H1 (cell line): ENCODE measurements around the gene NAA16. TPM values are rescaled to one million over a fixed set of nuclear protein-coding genes. Genes with fewer than 3 reads are reported as not detected.

Experiments
- CTCF ChIA-PET: fragments of 300-600 bp; sonication (Branson Sonifier 250); formaldehyde crosslinking; loops from one replicate; lab custom pipeline; 2021; ENCODE audit not compliant: partially characterized antibody; lab: Charles Lee
- POLR2A ChIA-PET: fragments of 300-600 bp; sonication (Branson Sonifier 250); formaldehyde crosslinking; loops from one replicate; lab custom pipeline; 2021; ENCODE audit warnings: inconsistent platforms; ENCODE audit not compliant: partially characterized antibody; lab: Charles Lee
- DNase-seq, 2 experiments: peaks; one replicate each; pipeline versions ENCODE4 v3.0.0 to v3.0.0-alpha.2; 2010 to 2022; ENCODE audit warnings: low spot score in 2 of 2, low read depth in 1 of 2, mixed read lengths in 1 of 2
- FAIRE-seq: peaks from 2 replicates; lab custom pipeline; 2011; peaks lifted over from hg19 to GRCh38; lab: Jason Lieb, UNC
- H2AFZ ChIP-seq: 2 replicates; pipeline ENCODE4 v1.8.1; 2012; ENCODE audit warnings: low read length, inconsistent platforms
- H2AK5ac ChIP-seq: 2 replicates; pipeline ENCODE4 v1.6.1; 2013; ENCODE audit warnings: low read depth, low read length
- H2BK120ac ChIP-seq: replicated peaks from 2 replicates; pipeline ENCODE3; 2013; ENCODE audit warnings: low read depth, low read length, inconsistent platforms
- H2BK12ac ChIP-seq: 2 replicates; pipeline ENCODE4 v1.6.1; 2013; ENCODE audit warnings: low read depth, low read length
- H2BK15ac ChIP-seq: 2 replicates; pipeline ENCODE4 v1.6.1; 2013; ENCODE audit warnings: low read length
- H2BK20ac ChIP-seq: 2 replicates; pipeline ENCODE4 v1.6.1; 2013; ENCODE audit warnings: low read length
- H2BK5ac ChIP-seq: 2 replicates; pipeline ENCODE4 v1.6.1; 2013; ENCODE audit warnings: low read depth, low read length
- H3K14ac ChIP-seq: 2 replicates; pipeline ENCODE4 v1.6.1; 2013; ENCODE audit warnings: inconsistent platforms; ENCODE audit not compliant: insufficient read length
- H3K18ac ChIP-seq: 2 replicates; pipeline ENCODE4 v1.6.1; 2013; ENCODE audit warnings: low read length; ENCODE audit errors: extremely low read depth
- H3K23ac ChIP-seq: 2 replicates; pipeline ENCODE4 v1.6.1; 2013; ENCODE audit warnings: inconsistent platforms; ENCODE audit not compliant: insufficient read length
- H3K23me2 ChIP-seq: 2 replicates; pipeline ENCODE4 v1.6.1; 2013; ENCODE audit warnings: low read depth, low read length
- H3K27ac ChIP-seq: 2 replicates; pipeline ENCODE4 v1.6.1; 2011; ENCODE audit warnings: low read depth, low read length, inconsistent platforms
- H3K27me3 ChIP-seq, 4 experiments: replicated peaks in 1 of 4; 1 replicate in 1 of 4; 2 replicates in 3 of 4; pipeline versions ENCODE4 v1.6.1 to v1.8.1; 2011 to 2013; ENCODE audit warnings: low read length in 3 of 4, mild to moderate bottlenecking in 3 of 4, inconsistent platforms in 2 of 4, mixed read lengths in 2 of 4, moderate library complexity in 1 of 4; ENCODE audit not compliant: control insufficient read depth in 3 of 4, insufficient read depth in 3 of 4; ENCODE audit errors: extremely low read depth in 1 of 4
- H3K36me3 ChIP-seq, 4 experiments: 2 replicates each; pipeline versions ENCODE4 v1.6.1 to v1.8.1; 2011 to 2013; ENCODE audit warnings: mild to moderate bottlenecking in 4 of 4, low read length in 3 of 4, moderate library complexity in 2 of 4, control low read depth in 1 of 4, inconsistent platforms in 1 of 4; ENCODE audit not compliant: insufficient read depth in 4 of 4, control insufficient read depth in 2 of 4
- H3K4ac ChIP-seq: replicated peaks from 2 replicates; pipeline ENCODE3; 2013; ENCODE audit warnings: low read length, low read depth, mixed read lengths, inconsistent platforms; ENCODE audit not compliant: insufficient read length
- H3K4me1 ChIP-seq, 4 experiments: replicated peaks in 1 of 4; 1 replicate in 1 of 4; 2 replicates in 3 of 4; pipeline versions ENCODE4 v1.6.1 to v1.8.1; 2011 to 2013; ENCODE audit warnings: low read length in 3 of 4, inconsistent platforms in 2 of 4, mixed read lengths in 1 of 4; ENCODE audit not compliant: insufficient read depth in 4 of 4, control insufficient read depth in 3 of 4
- H3K4me2 ChIP-seq, 2 experiments: 2 replicates each; pipeline versions ENCODE4 v1.6.1 to v1.8.1; 2011 to 2013; ENCODE audit warnings: low read depth in 2 of 2, low read length in 2 of 2, control low read depth in 1 of 2, inconsistent platforms in 1 of 2, mild to moderate bottlenecking in 1 of 2; ENCODE audit not compliant: insufficient read depth in 1 of 2
- H3K4me3 ChIP-seq, 4 experiments: fragments of 200-600, 300-600 bp in 1 of 4; sonication (generic), shearing (Covaris generic), sonication (Bioruptor Twin) in 1 of 4; 2 replicates each; pipeline versions ENCODE4 v1.5.1 to v1.8.1; 2011 to 2016; ENCODE audit warnings: low read length in 4 of 4, low read depth in 3 of 4, control low read depth in 2 of 4, inconsistent platforms in 2 of 4, mild to moderate bottlenecking in 2 of 4, mixed read lengths in 1 of 4, moderate library complexity in 1 of 4; ENCODE audit not compliant: insufficient read depth in 2 of 4; ENCODE audit errors: extremely low read depth in 1 of 4
- H3K56ac ChIP-seq: replicated peaks from 2 replicates; pipeline ENCODE3; 2013; ENCODE audit warnings: low read depth, mild to moderate bottlenecking, mixed read lengths, low read length, inconsistent platforms; ENCODE audit not compliant: insufficient read length
- H3K79me1 ChIP-seq: 2 replicates; pipeline ENCODE4 v1.6.1; 2013; ENCODE audit warnings: low read depth, low read length, control low read depth
- H3K79me2 ChIP-seq, 2 experiments: 2 replicates each; pipeline versions ENCODE4 v1.6.1 to v1.8.1; 2012 to 2013; ENCODE audit warnings: low read length in 2 of 2, mild to moderate bottlenecking in 2 of 2, inconsistent platforms in 1 of 2; ENCODE audit not compliant: insufficient read depth in 2 of 2, control insufficient read depth in 1 of 2
- H3K9ac ChIP-seq, 4 experiments: replicated peaks in 1 of 4; 1 replicate in 1 of 4; 2 replicates in 3 of 4; pipeline versions ENCODE4 v1.6.1 to v1.8.1; 2011 to 2013; ENCODE audit warnings: low read depth in 3 of 4, low read length in 3 of 4, control low read depth in 2 of 4, mild to moderate bottlenecking in 2 of 4, moderate library complexity in 2 of 4, inconsistent platforms in 1 of 4; ENCODE audit errors: extremely low read depth in 1 of 4
- H3K9me3 ChIP-seq, 2 experiments: 2 replicates each; pipeline versions ENCODE4 v1.6.1 to v1.8.1; 2012 to 2013; ENCODE audit warnings: mild to moderate bottlenecking in 2 of 2, moderate library complexity in 2 of 2, control low read depth in 1 of 2, inconsistent platforms in 1 of 2, low read depth in 1 of 2, low read length in 1 of 2, mixed read lengths in 1 of 2; ENCODE audit not compliant: insufficient read depth in 2 of 2
- H4K20me1 ChIP-seq, 2 experiments: replicated peaks in 1 of 2; 2 replicates each; pipeline versions ENCODE3 to v1.8.1; 2011 to 2013; ENCODE audit warnings: inconsistent platforms in 2 of 2, low read length in 2 of 2, mild to moderate bottlenecking in 1 of 2; ENCODE audit not compliant: insufficient read depth in 2 of 2, control insufficient read depth in 1 of 2
- H4K5ac ChIP-seq: 2 replicates; pipeline ENCODE4 v1.6.1; 2013; ENCODE audit warnings: low read length, low read depth, mixed read lengths, inconsistent platforms; ENCODE audit not compliant: insufficient read length
- H4K8ac ChIP-seq: 2 replicates; pipeline ENCODE4 v1.8.0; 2013; ENCODE audit warnings: mild to moderate bottlenecking, moderate library complexity, low read length, inconsistent platforms; ENCODE audit not compliant: insufficient read depth; ENCODE audit errors: extremely low read depth
- H4K91ac ChIP-seq: replicated peaks from 2 replicates; pipeline ENCODE3; 2013; ENCODE audit warnings: low read length, mixed read lengths, inconsistent platforms; ENCODE audit not compliant: insufficient read length
- ASH2L ChIP-seq: fragments of 200-600, 300-600 bp; sonication (generic); IDR thresholded peaks from one replicate; pipeline ENCODE4 v1.7.1; 2017; ENCODE audit warnings: low read length
- CBX5 ChIP-seq: fragments of 300-800, 300-1000 bp; sonication (generic); IDR thresholded peaks from 2 replicates; pipeline ENCODE4 v1.7.1; 2016; ENCODE audit warnings: antibody characterized with exemption, low read length, low read depth
- WGBS, 2 experiments: shearing (Covaris generic) in 1 of 2; methylation state at CpG; one replicate each; pipeline versions ENCODE4 v1.1.6 to v1.1.7; 2013 to 2015; ENCODE audit warnings: low lambda C conversion rate in 2 of 2, mixed read lengths in 2 of 2, inconsistent platforms in 1 of 2, low coverage in 1 of 2, missing lambda C conversion rate in 1 of 2; ENCODE audit not compliant: insufficient replicate concordance in 2 of 2, insufficient coverage in 1 of 2, insufficient read length in 1 of 2; ENCODE audit errors: extremely low coverage in 1 of 2, missing lambda C conversion rate in 1 of 2; 5-methylcytosine and 5-hydroxymethylcytosine counted together
- polyA plus RNA-seq, 7 experiments: library from polyadenylated mRNA; depleted of rRNA in 3 of 7; stranded (reverse) in 5 of 7; unstranded in 2 of 7; fragments of >200 nt in 5 of 7; fragments of 200-250 nt in 2 of 7; gene quantifications; 1 replicate in 5 of 7; 2 replicates in 1 of 7; 4 replicates in 1 of 7; pipeline versions ENCODE4 v1.2.1 to v1.2.3, GENCODE V29; 2011 to 2013; ENCODE audit warnings: missing spikeins in 2 of 7, mixed read lengths in 2 of 7
- total RNA-seq: library from RNA; stranded (reverse); fragmentation: NEBNext Ultra II Directional; extraction: Animal tissue kit (Norgen Biotek cat#: 25700); gene quantifications from 2 replicates; pipeline ENCODE4 v1.2.1, GENCODE V29; 2021

The NAA16 gene
- total and polyA plus RNA-seq, 2 of the 8 experiments (the other 6 are each of a cell fraction or from before 2014, with no cell fraction given): 11.4 to 40.0 TPM

DNA sequence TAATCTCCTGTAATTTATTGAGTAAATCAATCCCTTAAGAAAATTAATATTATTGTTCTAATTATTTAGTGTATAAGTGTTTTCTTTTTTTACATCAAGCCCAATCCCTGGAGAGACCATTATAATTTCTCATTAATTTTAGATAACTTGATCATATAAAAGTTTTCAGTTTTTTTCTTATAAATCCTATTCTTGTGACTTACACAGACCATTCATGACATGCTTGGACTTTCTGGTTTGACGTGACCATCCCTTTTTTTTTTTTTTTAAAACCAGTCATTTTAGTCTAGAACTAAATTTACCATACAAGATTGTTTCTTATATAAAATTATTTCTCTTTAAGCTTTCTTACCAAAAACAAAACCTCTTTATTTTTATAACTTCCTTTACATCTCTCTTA lies 42.3 kb upstream of the NAA16 start:
- no peak overlapping the region for H3K4ac ChIP-seq
- H3K9ac ChIP-seq: no peak overlapping the region
- WGBS, 2 experiments: 23% methylated on average over 1 of the region's 1 CpG; no CpG with 5 or more reads in 1 of the 2 experiments
- no peak overlapping the region for H2AFZ ChIP-seq
- H4K20me1 ChIP-seq: no peaks in the 10 kb centered on the region
- no peaks in the 10 kb centered on the region for H3K36me3 ChIP-seq
- H3K79me2 ChIP-seq: no peaks in the 10 kb centered on the region
- no peak overlapping the region for H2AK5ac ChIP-seq
- H3K14ac ChIP-seq: no peak overlapping the region
- H3K56ac ChIP-seq: no peak overlapping the region
- CTCF ChIA-PET: interaction anchor here (0.6 kb wide), 2 partner anchors 1700 to 1863 kb away, joined by 3 read pairs; no protein-coding TSS in a partner anchor
- no peak overlapping the region for H2BK120ac ChIP-seq
- no peaks in the 10 kb centered on the region for H3K4me1 ChIP-seq
- H4K91ac ChIP-seq: no peak overlapping the region
- no peaks in the 10 kb centered on the region for H3K23me2 ChIP-seq
- no peak overlapping the region for H2BK20ac ChIP-seq
- H3K27me3 ChIP-seq: no peaks in the 10 kb centered on the region
- H3K4me2 ChIP-seq: no peak overlapping the region
- no peak overlapping the region for H3K18ac ChIP-seq
- no peak overlapping the region for H3K27ac ChIP-seq
- no peak overlapping the region for H2BK12ac ChIP-seq
- FAIRE-seq (no peak), DNase-seq (no peak)
- H3K23ac ChIP-seq: no peak overlapping the region
- TF ChIP-seq ASH2L (no peak), CBX5 (no peak)
- H2BK5ac ChIP-seq: no peak overlapping the region
- no peak overlapping the region for H4K5ac ChIP-seq
- H3K9me3 ChIP-seq: peaks cover 30 to 40% of the 10 kb centered on the region in 2 experiments
- no peak overlapping the region for H2BK15ac ChIP-seq
- H3K79me1 ChIP-seq: no peaks in the 10 kb centered on the region
- no peak overlapping the region for H3K4me3 ChIP-seq
- H4K8ac ChIP-seq: no peak overlapping the region
- POLR2A ChIA-PET: no interaction called here
